WTC11 (cell line): Measurements from ENCODE around the gene SMOC2. TPM values are rescaled to one million over a fixed set of nuclear protein-coding genes. Genes with fewer than 3 reads are reported as not detected.

Source experiments
- ATAC-seq: fragments of 200-7000 bp; cut with Tn5 transposase; 2 replicates; pipeline ENCODE4 v1.10.0; 2021; ENCODE audit warnings: mild to moderate bottlenecking, moderate library complexity
- CTCF ChIA-PET: fragments of 300-600 bp; sonication (Branson Sonifier 250); formaldehyde crosslinking; loops from one replicate; lab custom pipeline; 2021; ENCODE audit warnings: antibody characterized with exemption; lab: Charles Lee
- POLR2A ChIA-PET: fragments of 350-600 bp; sonication (Branson Sonifier 250); formaldehyde crosslinking; loops from one replicate; lab custom pipeline; 2021; ENCODE audit warnings: antibody characterized with exemption; lab: Charles Lee
- DNase-seq: peaks from one replicate; pipeline ENCODE4 v3.0.0; 2021; ENCODE audit warnings: low spot score
- H3K27ac Mint-ChIP-seq: 2 replicates; pipeline ENCODE4 v1.8.0; 2021; ENCODE audit warnings: mixed read lengths
- H3K27me3 Mint-ChIP-seq: 2 replicates; pipeline ENCODE4 v1.8.0; 2021; ENCODE audit warnings: low read depth, mild to moderate bottlenecking, moderate library complexity, mixed read lengths
- H3K36me3 Mint-ChIP-seq: 2 replicates; pipeline ENCODE4 v1.8.0; 2021; ENCODE audit warnings: mixed read lengths
- H3K4me1 Mint-ChIP-seq: 2 replicates; pipeline ENCODE4 v1.8.0; 2022; ENCODE audit warnings: mixed read lengths
- H3K4me3 Mint-ChIP-seq: 2 replicates; pipeline ENCODE4 v1.8.0; 2021; ENCODE audit warnings: mild to moderate bottlenecking, moderate library complexity, mixed read lengths
- H3K9me3 Mint-ChIP-seq: 2 replicates; pipeline ENCODE4 v1.8.0; 2021; ENCODE audit warnings: mixed read lengths
- ATF1 ChIP-seq: sonication (generic); formaldehyde crosslinking; IDR thresholded peaks from 2 replicates; pipeline ENCODE4 v1.8.1; 2023; ENCODE audit warnings: mild to moderate bottlenecking, moderate library complexity, missing genetic modification reagents
- CTCF ChIP-seq: fragments of 200-600 bp; IDR thresholded peaks from 2 replicates; pipeline ENCODE4 v1.8.0; 2022; ENCODE audit warnings: antibody characterized with exemption
- ELF4 ChIP-seq: sonication (generic); formaldehyde crosslinking; IDR thresholded peaks from 2 replicates; pipeline ENCODE4 v1.8.1; 2022; ENCODE audit warnings: low read depth, mild to moderate bottlenecking, moderate library complexity, missing genetic modification reagents
- GTF2I ChIP-seq: fragments of 250-450 bp; sonication (Bioruptor Pico); conservative IDR thresholded peaks from 2 replicates; pipeline ENCODE4 v1.4.0; 2021; ENCODE audit warnings: mild to moderate bottlenecking
- KAT7 ChIP-seq: sonication (generic); formaldehyde crosslinking; IDR thresholded peaks from 2 replicates; pipeline ENCODE4 v1.8.1; 2023; ENCODE audit warnings: missing genetic modification reagents, mild to moderate bottlenecking, borderline replicate concordance
- NFATC4 ChIP-seq: fragments of 250-450 bp; sonication (Bioruptor Pico); IDR thresholded peaks from 2 replicates; pipeline ENCODE4 v1.9.0; 2021; ENCODE audit warnings: mild to moderate bottlenecking
- RELA ChIP-seq: sonication (generic); formaldehyde crosslinking; IDR thresholded peaks from 2 replicates; pipeline ENCODE4 v1.8.1; 2022; ENCODE audit warnings: missing genetic modification reagents, mild to moderate bottlenecking, borderline replicate concordance
- SP1 ChIP-seq: sonication (generic); formaldehyde crosslinking; conservative IDR thresholded peaks from 2 replicates; pipeline ENCODE4 v1.8.1; 2022; ENCODE audit warnings: missing genetic modification reagents
- total RNA-seq: library from RNA; stranded (reverse); gene quantifications from 3 replicates; pipeline ENCODE4 v1.2.3, GENCODE V29; 2021
- TF ChIP-seq, protein P1 (sequence below): sonication (generic); formaldehyde crosslinking; IDR thresholded peaks from 2 replicates; pipeline ENCODE4 v1.8.1; 2023; ENCODE audit warnings: mild to moderate bottlenecking, missing genetic modification reagents, moderate library complexity
- TF ChIP-seq, protein P2 (sequence below): sonication (generic); formaldehyde crosslinking; IDR thresholded peaks from 2 replicates; pipeline ENCODE4 v1.8.0; 2023; ENCODE audit warnings: mild to moderate bottlenecking, missing genetic modification reagents
- TF ChIP-seq, protein P3 (sequence below): sonication (generic); formaldehyde crosslinking; IDR thresholded peaks from 2 replicates; pipeline ENCODE4 v1.8.1; 2023; ENCODE audit warnings: mild to moderate bottlenecking, moderate library complexity, missing genetic modification reagents
- TF ChIP-seq, protein P4 (sequence below): sonication (generic); formaldehyde crosslinking; IDR thresholded peaks from 2 replicates; pipeline ENCODE4 v1.8.1; 2022; ENCODE audit warnings: low read depth, mild to moderate bottlenecking, moderate library complexity, missing genetic modification reagents, borderline replicate concordance
- TF ChIP-seq, protein P5 (sequence below): sonication (generic); formaldehyde crosslinking; IDR thresholded peaks from 2 replicates; pipeline ENCODE4 v1.8.0; 2022; ENCODE audit warnings: missing genetic modification reagents

The SMOC2 gene
- total RNA-seq, 1 experiment from 2014 or later = 3.9 TPM

DNA sequence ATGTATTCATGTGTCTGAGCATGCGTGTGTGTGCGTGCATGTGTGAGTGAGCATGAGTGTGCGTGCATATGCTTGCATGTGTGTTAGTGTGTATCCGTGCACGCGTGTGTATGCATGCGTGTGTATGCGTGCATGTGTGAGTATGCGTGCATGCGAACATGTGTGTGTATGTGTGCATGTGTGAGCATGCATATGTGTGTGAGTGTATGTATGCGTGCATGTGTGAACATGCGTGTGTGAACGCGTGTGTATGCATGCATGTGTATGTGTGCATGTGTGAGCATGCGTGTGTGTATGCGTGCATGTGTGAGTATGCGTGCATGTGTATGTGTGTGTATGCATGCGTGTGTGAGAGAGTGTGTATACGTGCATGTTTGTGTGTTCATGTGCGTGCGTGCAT, 77.9 kb downstream of the SMOC2 start:
- POLR2A ChIA-PET = no interaction called here
- Mint-ChIP-seq H3K27me3 (peaks cover 4% of the 10 kb centered on the region), H3K4me3 (no peak overlapping the region), H3K4me1 (peaks cover 8% of the 10 kb centered on the region; the same call in 1 of the 2 replicates), H3K36me3 (no peaks in the 10 kb centered on the region), H3K9me3 (peaks cover 8% of the 10 kb centered on the region), H3K27ac (no peak overlapping the region)
- ATAC-seq (no peak), DNase-seq (no peak)
- TF ChIP-seq, protein P1, sequence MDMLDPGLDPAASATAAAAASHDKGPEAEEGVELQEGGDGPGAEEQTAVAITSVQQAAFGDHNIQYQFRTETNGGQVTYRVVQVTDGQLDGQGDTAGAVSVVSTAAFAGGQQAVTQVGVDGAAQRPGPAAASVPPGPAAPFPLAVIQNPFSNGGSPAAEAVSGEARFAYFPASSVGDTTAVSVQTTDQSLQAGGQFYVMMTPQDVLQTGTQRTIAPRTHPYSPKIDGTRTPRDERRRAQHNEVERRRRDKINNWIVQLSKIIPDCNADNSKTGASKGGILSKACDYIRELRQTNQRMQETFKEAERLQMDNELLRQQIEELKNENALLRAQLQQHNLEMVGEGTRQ (CRISPR knock-in tag) = no peak
- TF ChIP-seq RELA (CRISPR knock-in tag) (no peak), GTF2I (no peak)
- CTCF ChIA-PET = no interaction called here

DNA sequence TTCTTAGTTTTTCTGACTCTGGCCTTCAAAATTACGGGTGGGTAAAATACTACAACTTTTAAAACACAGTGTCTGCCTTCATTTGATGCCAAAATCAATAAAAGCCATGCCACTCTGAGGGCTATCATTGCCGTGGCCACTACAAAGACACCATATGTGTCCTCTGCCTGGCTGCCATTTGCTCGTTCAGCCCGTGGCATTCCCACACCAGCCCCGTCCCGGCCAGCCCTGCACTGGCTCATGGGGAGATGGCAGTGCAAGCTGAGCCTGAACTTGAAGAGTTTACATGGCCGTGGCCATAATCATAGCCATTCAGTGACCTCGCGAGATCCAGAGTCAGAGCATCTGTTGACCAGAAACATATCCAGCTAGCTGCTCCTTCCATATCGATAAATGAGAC, 79.2 kb downstream of the SMOC2 start:
- CTCF ChIA-PET = no interaction called here
- no peak for TF ChIP-seq ATF1
- TF ChIP-seq, protein P2, sequence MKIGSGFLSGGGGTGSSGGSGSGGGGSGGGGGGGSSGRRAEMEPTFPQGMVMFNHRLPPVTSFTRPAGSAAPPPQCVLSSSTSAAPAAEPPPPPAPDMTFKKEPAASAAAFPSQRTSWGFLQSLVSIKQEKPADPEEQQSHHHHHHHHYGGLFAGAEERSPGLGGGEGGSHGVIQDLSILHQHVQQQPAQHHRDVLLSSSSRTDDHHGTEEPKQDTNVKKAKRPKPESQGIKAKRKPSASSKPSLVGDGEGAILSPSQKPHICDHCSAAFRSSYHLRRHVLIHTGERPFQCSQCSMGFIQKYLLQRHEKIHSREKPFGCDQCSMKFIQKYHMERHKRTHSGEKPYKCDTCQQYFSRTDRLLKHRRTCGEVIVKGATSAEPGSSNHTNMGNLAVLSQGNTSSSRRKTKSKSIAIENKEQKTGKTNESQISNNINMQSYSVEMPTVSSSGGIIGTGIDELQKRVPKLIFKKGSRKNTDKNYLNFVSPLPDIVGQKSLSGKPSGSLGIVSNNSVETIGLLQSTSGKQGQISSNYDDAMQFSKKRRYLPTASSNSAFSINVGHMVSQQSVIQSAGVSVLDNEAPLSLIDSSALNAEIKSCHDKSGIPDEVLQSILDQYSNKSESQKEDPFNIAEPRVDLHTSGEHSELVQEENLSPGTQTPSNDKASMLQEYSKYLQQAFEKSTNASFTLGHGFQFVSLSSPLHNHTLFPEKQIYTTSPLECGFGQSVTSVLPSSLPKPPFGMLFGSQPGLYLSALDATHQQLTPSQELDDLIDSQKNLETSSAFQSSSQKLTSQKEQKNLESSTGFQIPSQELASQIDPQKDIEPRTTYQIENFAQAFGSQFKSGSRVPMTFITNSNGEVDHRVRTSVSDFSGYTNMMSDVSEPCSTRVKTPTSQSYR (CRISPR knock-in tag) = no peak
- TF ChIP-seq, protein P3, sequence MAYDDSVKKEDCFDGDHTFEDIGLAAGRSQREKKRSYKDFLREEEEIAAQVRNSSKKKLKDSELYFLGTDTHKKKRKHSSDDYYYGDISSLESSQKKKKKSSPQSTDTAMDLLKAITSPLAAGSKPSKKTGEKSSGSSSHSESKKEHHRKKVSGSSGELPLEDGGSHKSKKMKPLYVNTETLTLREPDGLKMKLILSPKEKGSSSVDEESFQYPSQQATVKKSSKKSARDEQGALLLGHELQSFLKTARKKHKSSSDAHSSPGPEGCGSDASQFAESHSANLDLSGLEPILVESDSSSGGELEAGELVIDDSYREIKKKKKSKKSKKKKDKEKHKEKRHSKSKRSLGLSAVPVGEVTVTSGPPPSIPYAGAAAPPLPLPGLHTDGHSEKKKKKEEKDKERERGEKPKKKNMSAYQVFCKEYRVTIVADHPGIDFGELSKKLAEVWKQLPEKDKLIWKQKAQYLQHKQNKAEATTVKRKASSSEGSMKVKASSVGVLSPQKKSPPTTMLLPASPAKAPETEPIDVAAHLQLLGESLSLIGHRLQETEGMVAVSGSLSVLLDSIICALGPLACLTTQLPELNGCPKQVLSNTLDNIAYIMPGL (CRISPR knock-in tag) = no peak
- TF ChIP-seq, protein P4, sequence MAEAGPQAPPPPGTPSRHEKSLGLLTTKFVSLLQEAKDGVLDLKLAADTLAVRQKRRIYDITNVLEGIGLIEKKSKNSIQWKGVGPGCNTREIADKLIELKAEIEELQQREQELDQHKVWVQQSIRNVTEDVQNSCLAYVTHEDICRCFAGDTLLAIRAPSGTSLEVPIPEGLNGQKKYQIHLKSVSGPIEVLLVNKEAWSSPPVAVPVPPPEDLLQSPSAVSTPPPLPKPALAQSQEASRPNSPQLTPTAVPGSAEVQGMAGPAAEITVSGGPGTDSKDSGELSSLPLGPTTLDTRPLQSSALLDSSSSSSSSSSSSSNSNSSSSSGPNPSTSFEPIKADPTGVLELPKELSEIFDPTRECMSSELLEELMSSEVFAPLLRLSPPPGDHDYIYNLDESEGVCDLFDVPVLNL = no peak
- TF ChIP-seq, protein P5, sequence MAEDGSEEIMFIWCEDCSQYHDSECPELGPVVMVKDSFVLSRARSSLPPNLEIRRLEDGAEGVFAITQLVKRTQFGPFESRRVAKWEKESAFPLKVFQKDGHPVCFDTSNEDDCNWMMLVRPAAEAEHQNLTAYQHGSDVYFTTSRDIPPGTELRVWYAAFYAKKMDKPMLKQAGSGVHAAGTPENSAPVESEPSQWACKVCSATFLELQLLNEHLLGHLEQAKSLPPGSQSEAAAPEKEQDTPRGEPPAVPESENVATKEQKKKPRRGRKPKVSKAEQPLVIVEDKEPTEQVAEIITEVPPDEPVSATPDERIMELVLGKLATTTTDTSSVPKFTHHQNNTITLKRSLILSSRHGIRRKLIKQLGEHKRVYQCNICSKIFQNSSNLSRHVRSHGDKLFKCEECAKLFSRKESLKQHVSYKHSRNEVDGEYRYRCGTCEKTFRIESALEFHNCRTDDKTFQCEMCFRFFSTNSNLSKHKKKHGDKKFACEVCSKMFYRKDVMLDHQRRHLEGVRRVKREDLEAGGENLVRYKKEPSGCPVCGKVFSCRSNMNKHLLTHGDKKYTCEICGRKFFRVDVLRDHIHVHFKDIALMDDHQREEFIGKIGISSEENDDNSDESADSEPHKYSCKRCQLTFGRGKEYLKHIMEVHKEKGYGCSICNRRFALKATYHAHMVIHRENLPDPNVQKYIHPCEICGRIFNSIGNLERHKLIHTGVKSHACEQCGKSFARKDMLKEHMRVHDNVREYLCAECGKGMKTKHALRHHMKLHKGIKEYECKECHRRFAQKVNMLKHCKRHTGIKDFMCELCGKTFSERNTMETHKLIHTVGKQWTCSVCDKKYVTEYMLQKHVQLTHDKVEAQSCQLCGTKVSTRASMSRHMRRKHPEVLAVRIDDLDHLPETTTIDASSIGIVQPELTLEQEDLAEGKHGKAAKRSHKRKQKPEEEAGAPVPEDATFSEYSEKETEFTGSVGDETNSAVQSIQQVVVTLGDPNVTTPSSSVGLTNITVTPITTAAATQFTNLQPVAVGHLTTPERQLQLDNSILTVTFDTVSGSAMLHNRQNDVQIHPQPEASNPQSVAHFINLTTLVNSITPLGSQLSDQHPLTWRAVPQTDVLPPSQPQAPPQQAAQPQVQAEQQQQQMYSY (CRISPR knock-in tag) = no peak
- TF ChIP-seq SP1 (CRISPR knock-in tag) = no peak
- TF ChIP-seq CTCF = no peak
- no peak for TF ChIP-seq KAT7 (CRISPR knock-in tag)
- TF ChIP-seq NFATC4 (CRISPR knock-in tag) = no peak
- no peak for TF ChIP-seq ELF4 (CRISPR knock-in tag)
- TF ChIP-seq, all 79 proteins: peak for 0
- Mint-ChIP-seq H3K27ac (no peak overlapping the region), H3K4me1 (peaks cover 16% of the 10 kb centered on the region), H3K27me3 (no peaks in the 10 kb centered on the region; the same call in none of the 2 replicates), H3K36me3 (no peaks in the 10 kb centered on the region), H3K4me3 (no peak overlapping the region), H3K9me3 (peaks cover 8% of the 10 kb centered on the region)
- DNase-seq (no peak), ATAC-seq (no peak)
- POLR2A ChIA-PET = no interaction called here
